GM19463 (cell line): ENCODE results near the gene GPRIN1.
"Not testable (repeated sequence)": the region's sequence is repeated elsewhere in the genome, so short reads cannot be mapped to it uniquely, and the experiment has no call there.

Experiments
- ATAC-seq: cut with Tn5 transposase; IDR thresholded peaks from one replicate; pipeline ENCODE4 v1.9.1; 2021; ENCODE audit warnings: mild to moderate bottlenecking, moderate library complexity; ENCODE audit not compliant: unreplicated experiment

GPRIN1 gene

DNA sequence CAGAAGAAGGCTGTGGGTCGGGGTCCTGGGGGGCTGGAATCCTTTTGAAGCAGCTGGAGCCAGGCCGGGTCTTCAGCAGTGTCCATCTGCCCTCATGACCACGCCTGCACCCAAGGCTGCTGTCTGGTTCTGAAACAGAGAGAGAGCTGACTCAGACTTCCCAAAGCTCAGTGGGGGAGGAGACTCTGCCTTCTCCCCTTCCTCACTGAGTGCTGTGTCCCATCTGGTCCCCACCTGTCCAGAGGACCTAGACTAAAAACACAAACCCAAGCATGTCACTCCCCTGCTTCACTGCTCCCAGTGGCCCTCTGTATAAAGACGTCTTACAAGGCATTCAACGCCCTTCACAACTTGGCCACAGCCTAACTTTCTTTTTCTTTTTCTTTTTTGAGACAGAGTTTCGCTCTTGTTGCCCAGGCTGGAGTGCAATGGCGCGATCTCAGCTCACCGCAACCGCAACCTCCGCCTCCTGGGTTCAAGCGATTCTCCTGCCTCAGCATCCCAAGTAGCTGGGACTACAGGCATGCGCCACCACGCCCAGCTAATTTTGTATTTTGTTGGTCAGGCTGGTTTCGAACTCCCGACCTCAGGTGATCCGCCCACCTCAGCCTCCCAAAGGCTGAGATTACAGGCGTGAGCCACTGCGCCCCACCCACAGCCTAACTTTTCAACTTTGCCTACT is 10.1 kb downstream of the GPRIN1 start:
- not testable (repeated sequence) for ATAC-seq

DNA sequence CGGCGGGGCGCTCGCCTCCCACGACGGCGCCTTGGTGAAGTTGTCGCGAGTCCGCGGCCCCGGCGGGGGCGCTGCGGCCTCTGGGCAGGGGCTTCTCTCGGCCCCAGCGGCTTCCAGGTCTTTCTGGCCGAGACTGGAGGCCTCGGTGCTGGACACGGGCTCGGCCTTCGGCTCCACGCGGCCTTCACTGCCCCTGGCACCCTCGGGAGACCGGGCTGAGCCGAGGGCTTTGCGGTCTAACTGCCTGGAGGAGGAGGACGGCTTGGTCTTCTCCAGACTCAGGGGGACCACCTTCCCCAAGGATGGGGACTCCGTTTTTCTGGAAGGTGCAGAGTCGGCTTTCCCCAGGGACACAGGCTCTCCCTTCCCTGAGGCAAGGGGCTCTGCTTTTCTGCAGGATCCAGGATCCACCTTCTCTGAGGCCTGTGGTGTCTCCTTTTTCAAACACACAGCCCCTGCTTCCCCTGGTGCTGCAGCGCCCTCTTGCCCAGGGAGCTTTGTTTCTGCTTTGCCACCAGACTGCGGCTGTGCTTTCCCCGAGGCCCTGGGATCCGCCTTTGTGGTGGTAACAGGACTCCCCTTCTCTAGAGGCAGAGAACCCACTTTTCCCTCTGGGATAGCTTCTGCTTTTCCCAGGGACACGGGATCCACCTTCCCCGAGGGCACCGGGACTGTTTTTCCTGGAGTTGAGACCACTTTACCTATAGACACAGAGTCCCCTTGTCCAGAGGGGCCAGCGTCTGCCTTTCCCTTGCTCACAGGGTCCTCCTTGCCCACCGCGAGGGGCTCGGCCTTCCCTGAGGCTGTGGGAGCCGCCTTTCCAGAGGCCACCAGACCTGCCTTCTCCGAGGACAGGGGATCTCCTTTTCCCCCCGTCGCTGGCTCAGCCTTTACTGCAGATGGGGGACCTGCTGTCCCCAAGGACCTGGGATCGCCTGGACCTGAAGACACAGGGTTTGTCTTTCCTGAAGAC is 12.3 kb downstream of the GPRIN1 start:
- ATAC-seq: no peak

DNA sequence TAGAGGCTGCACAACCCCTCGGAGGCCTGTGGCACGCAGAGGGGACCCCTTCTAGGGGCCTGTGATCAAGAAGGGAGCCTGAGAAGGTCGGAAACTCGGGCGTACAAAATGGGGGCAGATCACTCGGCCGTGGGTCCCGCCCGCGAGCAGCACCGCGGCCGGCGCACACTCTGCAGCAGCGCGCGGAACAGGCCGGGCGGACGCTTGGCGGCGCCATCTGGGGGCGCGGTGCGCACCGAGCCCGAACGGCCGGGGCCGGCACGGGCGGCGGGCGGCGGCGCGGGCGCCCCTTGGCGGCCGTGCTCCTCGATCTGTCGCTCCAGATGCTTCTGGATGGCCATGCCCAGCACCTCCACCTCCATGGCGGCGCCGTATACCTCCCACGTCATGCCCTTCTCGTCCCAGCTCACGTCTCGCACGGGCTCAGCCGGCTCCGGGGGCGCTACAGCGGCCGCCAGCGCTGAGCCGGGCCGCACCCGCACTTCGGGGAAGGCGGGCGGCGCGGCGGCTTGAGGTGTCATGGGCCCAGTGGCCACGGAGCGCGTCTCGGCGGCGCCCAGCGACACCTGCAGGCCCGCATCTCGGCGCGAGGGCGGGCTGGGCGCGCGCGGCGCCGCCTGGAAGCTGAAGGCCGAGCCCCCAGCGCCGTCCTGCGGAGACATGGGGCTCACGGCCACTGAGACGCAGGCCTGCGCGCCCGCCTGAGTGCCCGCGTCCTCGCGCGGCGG is 13.1 kb downstream of the GPRIN1 start:
- peak; percentile 60 for ATAC-seq

DNA sequence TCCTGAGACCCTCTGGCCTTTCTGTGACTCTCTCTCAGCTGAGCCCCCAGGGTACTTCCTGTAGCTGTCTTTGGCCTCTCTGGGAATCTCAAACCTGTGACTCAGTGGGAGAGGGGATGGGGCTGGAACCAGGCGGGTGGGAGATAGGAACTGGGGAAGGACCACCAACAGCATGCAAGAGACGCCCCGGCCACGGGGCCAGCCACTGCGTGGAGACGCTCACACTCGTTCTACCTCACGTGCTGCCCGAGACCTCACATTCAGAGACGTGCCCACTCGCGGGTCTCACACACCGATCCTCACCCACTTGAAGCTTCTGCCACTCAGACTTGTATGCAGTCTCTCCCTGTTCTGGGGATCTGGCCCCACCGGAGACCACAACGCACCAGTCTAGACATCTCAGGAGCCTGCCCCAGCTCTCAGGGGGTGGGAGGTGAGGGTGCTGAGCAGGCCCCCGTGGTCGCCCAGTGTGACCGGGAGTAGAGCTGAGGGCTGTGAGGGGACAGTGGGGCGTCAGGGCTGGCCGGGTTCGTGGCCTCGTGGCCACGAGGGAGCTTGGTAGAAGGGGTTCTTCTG is 13.8 kb downstream of the GPRIN1 start:
- ATAC-seq: no peak

DNA sequence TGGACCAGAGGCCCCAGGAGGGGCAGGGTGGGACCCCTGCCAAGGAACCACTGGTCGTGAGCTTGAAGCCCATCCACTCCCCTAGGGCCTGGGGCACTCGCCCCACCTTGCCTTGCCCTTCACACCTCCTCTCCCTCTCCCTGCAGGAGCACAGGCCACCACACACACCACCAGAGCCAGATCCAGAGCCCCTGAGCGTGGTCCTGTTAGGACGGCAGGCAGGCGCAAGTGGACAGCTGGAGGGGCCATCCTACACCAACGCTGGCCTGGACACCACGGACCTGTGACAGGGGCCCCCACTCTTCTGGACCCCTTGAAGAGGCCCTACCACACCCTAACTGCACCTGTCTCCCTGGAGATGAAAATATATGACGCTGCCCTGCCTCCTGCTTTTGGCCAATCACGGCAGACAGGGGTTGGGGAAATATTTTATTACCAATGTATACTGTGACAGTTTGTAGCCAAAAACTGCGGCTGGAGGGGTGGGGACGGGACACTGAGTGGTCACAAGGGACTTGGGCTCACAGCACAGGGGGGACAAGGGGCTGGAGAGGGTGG is 14.5 kb downstream of the GPRIN1 start:
- ATAC-seq: no peak

DNA sequence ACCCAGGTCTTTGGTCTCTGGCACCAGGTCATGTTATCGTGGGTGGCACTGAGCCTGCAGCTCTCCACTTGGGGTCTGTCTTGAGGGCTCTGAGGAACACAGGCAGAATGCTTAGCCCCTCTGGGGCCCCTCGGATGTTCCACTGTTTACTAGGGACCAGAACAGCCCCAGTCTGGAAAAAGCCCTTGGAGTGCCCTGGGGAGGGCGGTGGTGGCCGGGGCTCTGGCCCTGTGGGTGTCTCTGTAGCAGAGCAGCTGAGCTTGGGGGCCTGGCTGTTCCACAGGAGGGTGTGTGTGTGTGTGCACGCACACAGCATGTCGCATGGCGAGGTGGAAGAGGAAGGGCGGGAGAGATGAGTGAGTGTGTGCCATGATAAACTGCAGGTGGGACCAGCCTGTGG is 15.4 kb downstream of the GPRIN1 start:
- ATAC-seq: no peak

DNA sequence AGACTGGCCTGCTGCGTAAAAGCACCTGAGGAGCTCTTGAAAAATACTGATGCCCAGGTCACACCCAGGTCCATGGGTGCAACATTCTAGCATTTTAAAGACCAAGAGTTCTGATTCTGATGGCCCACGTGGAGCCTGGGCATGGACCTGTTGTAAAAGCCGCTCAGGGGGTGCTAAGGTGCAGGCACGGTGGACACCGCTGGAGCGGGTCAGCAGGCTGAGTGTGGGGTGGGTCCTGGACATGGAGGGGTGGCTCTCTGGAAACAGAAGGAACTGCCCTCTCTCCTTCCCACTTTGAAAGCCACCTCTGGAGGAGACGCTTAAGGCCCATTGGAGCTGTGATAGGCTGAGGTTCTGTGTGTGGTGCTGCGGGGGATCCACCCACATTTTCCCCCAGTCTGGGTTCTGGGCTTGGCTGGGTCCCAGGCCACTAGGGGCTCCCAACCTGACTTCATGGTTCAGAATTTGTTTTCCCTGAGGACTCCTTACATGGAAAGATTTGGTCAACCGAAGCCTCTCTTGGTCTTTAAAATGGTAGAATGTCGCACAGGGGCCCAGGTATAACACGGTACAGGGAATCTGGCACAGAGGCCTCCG is 16.6 kb downstream of the GPRIN1 start:
- ATAC-seq: no peak

DNA sequence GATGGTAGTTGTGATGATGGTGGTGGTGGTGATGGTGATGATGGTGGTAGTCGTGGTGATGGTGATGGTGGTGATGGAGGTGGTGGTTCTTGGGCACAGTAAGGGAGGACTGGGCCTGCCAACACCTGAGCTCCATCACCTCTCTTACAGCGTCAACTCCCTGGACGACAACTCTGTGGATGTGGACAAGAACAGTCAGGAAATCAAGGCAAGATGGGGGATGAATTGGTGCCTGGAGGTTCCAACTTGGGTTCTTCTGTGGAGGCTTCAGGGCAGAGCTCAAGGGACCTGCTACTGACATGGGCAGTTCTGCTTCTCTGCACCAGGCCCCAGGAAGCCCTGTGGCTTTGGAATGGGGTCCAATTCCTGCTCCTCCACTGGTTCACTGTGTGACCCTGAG is 17.4 kb downstream of the GPRIN1 start:
- ATAC-seq: no peak

DNA sequence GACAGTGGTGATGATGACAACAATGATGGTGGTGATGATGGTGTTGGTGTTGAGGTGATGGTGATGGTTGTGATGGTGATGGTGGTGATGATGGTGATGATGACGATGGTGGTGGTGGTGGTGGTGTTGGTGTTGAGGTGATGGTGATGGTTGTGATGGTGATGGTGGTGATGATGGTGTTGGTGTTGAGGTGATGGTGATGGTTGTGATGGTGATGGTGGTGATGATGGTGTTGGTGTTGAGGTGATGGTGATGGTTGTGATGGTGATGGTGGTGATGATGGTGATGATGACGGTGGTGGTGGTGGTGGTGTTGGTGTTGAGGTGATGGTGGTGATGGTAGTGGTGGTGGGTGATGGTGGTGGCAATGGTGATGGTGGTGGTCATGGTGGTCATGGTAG is 18.3 kb downstream of the GPRIN1 start:
- not testable (repeated sequence) for ATAC-seq

DNA sequence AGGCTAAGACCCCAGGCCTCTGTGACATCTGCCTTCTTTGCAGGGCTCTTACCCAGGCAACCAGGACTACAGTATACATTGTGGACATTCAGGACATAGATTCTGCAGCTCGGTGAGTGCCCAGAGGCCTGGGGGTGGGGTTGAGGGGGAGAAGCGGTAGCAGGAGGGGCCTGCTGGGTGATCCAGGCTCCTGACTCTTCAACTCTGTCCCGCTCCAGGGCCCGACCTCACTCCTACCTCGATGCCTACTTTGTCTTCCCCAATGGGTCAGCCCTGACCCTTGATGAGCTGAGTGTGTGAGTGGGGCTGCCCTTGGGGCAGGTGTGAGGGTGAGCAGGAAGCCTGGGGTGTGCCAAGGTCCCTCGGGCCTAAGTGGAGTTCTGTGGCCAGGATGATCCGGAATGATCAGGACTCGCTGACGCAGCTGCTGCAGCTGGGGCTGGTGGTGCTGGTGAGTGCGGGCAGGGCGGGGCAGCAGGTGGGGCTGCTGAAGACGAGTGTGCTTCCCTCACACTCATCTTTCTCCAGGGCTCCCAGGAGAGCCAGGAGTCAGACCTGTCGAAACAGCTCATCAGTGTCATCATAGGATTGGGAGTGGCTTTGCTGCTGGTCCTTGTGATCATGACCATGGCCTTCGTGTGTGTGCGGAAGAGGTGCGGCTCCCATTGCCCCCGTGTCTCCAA is 19.8 kb downstream of the GPRIN1 start:
- no peak for ATAC-seq

DNA sequence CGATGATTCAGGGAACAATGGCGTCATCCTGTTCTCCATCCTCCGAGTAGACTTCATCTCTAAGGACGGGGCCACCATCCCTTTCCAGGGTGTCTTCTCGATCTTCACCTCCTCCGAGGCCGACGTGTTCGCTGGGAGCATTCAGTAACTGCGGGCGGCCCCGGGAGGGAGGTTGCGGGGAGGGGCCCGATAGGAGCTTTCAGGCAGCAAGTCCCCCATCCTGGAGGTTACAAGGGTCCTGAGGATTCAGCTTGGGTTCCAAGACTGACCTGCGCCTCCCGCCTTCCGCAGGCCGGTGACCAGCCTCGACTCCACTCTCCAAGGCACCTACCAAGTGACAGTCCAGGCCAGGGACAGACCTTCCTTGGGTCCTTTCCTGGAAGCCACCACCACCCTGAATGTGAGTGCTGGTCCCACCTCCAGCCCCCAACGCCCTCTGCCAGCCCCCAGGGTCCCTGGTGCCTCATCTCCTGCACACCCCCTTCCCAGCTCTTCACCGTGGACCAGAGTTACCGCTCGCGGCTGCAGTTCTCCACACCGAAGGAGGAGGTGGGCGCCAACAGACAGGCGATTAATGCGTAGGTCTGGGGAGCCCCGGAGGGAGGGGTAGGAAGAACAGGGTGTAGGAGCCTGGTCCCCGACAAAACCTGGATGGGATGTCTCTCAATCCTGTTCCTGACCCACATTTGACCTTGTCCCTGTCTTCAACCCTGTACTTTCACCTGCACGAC is 20.8 kb downstream of the GPRIN1 start:
- ATAC-seq: no peak

DNA sequence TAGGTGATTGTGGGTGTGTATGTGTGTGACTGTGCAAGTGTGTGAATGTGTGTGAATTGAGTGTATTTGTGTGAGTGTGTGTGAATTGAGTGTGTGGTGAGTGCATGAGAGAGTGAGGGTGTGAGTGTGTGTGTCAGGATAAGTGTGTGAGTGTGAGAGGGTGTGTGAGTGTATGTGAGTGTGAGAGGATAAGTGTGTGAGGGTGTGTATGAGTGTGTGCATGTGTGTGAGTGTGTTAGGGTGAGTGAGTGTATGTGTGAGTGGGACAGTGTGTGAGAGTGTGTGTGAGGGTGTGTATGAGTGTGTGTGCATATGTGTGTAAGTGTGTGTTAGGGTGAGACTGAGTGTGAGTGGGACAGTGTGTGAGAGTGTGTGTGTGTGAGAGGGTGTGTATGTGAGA is 21.7 kb downstream of the GPRIN1 start:
- ATAC-seq: no peak

DNA sequence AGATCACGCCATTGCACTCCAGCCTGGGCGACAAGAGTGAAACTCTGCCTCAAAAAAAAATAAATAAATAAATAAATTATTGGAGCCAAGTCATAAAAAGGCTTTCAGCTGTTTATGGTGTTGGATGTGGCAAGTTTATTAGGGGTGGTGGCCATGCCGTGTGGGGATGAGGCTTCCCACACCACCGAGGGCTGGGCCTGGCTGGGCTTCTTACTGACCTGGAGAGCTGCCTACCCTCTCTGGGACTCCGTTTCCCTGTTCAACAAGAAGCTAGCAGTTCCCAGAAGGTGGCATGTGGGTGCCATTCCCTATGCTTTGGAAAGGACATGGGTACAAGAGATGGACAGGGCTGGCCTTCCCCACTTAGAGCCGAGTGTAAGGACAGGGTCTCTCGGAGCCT is 22.6 kb downstream of the GPRIN1 start:
- ATAC-seq: no peak

DNA sequence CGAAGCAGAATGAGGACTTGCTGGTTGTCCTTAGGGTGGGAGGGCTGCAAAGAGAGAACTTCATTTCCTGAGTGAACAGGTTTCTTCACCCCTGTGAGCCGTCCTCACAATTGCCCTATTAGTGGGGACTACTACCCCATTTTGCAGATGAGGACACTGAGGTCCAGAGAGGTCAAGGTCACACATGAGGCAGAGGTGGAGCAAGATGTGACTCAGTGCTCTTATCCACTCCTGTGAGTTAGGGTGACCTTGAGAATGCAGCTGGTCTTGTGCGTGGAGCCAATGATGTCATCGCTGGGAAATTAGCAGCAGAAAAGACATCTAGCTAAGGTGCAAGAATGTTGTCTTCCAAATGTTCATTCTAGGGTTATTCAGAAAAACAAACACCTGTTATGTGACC is 26.9 kb downstream of the GPRIN1 start:
- no peak for ATAC-seq

DNA sequence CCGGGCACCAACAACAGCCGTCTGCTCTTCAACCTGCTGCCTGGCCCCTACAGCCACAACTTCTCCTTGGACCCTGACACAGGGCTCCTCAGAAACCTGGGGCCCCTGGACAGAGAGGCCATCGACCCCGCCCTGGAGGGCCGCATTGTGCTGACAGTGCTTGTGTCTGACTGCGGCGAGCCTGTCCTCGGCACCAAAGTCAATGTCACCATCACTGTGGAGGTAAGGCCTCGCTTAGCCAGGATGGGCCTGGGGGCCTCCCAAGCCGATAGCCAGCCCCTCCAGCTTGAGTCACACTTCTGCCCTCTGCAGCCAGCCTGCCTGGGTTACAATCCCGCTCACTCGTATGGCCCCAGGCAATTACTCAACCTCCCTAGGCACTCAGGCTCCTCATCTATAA is 28.6 kb downstream of the GPRIN1 start:
- no peak for ATAC-seq

DNA sequence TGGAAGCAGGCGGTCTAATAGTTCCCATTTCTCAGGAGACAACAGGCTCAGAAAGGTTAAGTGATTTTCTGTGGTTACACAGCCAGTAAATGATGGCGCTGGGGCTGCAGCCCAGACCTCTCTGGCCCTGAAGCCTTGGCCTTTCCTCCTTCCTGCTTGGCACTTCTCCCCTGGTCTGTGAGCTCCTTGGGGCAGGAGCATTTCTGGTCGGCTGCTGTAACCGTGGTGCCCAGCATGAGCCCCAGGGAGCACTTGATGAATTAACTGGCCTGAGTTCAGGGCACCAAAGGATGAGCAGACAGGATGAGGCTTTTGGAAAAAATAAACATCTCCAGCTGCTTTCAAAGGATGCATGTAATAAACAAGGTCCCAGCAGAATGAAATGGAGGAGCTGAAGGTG is 30.6 kb downstream of the GPRIN1 start:
- ATAC-seq: no peak

DNA sequence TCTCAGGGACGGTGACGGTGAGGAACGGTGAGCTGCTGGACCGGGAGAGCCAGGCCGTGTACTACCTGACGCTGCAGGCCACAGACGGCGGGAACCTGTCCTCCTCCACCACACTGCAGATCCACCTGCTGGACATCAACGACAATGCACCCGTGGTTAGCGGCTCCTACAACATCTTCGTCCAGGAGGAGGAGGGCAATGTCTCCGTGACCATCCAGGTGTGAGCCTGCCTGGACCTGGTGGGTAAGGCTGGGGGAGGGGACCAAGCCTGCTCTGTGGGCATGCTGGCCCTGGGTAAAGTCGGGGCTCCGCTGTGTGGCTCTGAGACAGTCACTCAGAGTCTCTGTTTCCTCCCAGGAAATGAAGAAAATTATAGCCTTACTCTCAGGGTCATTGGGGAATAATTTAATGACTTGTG is 31.6 kb downstream of the GPRIN1 start:
- no peak for ATAC-seq

DNA sequence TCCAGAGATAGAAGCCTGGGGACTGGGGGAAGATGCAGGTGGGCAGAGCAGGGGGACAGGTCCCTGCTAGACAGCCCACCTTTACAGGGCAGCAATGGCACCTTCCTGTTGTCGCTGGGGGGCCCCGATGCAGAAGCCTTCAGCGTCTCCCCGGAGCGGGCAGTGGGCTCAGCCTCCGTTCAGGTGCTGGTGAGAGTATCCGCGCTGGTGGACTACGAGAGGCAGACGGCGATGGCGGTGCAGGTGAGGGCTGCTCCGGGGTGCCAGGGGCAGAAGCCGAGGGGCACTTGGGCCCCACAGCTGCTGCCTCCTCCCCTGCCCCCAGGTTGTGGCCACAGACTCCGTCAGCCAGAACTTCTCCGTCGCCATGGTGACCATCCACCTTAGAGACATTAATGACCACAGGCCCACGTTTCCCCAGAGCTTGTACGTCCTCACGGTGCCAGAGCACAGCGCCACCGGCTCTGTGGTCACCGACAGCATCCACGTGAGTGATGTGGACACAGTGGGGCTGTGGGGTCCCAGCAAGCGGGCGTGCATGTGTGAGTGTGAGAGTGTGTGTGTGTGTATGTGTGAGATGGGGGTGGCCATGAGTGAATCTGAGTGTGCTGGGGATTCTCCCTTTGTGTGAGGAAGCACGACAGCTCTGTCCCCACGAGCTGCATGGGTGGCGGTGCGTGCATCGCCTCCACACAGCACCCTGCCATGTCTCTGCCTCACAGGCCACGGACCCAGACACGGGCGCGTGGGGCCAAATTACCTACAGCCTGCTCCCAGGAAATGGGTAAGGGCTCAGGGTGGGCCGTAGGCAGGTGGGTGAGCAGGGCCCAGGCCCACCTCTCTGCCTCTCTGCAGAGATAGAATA is 32.4 kb downstream of the GPRIN1 start:
- ATAC-seq: no peak
